GM18511 (cell line): Measurements from ENCODE around the gene ACTN1.

ENCODE experiments used
- ATAC-seq: cut with Tn5 transposase; IDR thresholded peaks from one replicate; pipeline ENCODE4 v1.9.1; 2021; ENCODE audit warnings: mild to moderate bottlenecking, moderate library complexity; ENCODE audit not compliant: unreplicated experiment

Gene ACTN1

DNA sequence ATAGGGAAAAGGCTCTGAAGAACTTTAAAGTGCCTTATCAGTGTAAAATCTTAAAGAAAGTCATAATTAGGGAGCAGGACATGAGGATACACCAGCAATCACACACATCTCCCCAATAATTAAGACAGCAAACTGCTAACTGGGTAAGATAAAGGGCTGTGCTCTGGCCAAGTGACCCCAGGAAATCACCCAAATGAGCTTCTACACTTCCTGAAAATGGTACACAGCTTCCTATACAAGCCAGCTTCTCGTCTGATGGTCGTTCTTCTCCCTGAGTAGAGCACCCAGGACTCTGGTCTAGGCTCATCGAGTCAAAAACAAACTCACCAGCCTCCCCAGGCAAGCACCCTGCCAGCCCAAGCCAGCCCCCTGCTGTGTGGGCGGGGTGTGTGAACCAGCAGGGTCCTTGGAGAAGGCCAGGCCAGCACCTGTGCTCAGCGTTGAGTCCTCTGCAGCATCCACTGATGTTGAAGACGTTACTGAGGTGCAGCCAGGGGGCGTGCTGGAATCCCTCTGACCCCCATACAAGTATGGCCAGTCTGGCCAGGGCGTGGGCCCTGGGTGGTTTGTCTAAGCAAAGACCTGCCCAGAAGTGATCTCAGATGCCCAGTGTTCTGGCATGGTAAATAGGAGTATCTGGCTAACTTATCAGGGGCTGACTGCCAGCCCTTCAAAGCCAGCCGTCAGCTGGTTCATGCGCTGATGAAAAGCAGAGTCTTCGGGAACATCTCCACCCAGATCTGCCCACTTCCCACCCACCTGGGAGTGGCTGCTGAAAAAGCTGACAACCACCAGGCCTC, 41.4 kb downstream of the ACTN1 start:
- no peak for ATAC-seq

DNA sequence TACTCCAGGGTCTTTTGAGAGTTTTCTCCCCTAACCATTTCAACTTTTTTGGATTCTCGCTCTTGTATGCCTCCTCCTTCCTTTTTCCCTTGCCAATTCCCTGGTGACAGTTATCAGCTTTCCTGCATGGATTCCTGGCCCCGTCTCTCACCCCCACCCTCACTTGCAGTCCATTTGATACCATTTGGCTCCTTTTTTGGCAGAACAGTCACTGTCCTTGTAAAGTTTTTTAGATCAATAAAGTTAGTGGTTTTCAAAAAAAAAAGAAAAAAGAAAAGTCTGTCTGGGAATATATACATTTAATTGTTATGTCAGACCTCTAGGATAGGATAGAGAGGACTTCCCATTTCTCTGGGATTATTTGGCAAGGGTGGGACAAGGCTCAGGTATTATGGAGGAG, 42.1 kb downstream of the ACTN1 start:
- ATAC-seq = no peak

DNA sequence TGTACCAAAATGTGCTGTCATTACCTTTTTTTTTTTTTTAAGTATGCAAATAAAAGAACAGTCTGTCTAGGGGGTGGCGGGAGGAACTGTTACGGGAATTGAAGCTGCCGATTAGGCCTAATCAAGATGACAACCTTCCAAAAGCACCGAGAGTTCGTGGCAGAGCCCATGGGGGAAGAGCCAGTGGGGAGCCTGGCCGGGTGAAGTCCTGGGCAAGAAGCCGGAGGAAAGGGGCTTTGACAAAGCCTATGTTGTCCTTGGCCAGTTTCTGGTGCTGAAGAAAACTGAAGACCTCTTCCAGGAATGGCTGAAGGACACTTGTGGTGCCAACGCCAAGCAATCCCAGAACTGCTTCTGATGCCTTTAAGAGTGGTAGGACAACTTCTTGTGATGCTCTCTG, 42.6 kb downstream of the ACTN1 start:
- ATAC-seq = no peak

- ATAC-seq = no peak
Measured at GRCh38 chr14:68935761-68936214, 43.3 kb downstream of the ACTN1 start.

DNA sequence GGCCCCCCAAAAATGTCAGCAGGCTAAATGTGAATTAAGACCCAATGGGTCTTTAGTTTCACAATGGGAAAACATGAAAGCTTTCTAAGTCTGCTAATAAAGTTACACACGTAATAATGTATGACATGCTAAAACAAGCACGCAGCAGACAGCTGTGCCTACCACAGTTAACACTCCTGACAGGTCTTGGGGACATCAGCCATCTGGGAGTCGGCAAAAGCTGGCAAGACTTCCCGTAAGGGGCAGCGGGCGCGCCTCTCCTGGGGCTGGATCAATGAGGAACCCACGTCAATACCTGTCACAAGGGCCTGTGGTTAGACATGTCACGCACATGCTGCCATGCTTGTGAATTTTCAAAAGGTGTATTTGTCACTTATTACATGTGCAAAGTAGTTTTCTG, 45.0 kb downstream of the ACTN1 start:
- no peak for ATAC-seq

- ATAC-seq = no peak
Measured at GRCh38 chr14:68932686-68933085, 46.4 kb downstream of the ACTN1 start.

DNA sequence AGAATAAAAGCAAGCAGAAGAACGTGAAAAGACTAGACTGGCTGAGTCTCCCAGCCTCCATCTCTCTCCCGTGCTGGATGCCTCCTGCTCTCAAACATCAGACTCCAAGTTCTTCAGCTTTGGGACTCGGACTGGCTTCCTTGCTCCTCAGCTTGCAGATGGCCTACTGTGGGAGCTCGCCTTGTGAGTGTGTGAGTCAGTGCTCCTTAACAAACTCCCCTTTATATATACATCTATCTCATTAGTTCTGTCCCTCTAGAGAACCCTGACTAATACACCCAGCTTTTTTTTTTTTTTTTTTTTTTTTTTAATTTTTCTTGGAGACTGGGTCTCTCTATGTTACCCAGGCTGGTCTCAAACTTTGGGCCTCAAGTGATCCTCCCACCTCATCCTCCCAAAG, 46.9 kb downstream of the ACTN1 start:
- ATAC-seq = no peak

DNA sequence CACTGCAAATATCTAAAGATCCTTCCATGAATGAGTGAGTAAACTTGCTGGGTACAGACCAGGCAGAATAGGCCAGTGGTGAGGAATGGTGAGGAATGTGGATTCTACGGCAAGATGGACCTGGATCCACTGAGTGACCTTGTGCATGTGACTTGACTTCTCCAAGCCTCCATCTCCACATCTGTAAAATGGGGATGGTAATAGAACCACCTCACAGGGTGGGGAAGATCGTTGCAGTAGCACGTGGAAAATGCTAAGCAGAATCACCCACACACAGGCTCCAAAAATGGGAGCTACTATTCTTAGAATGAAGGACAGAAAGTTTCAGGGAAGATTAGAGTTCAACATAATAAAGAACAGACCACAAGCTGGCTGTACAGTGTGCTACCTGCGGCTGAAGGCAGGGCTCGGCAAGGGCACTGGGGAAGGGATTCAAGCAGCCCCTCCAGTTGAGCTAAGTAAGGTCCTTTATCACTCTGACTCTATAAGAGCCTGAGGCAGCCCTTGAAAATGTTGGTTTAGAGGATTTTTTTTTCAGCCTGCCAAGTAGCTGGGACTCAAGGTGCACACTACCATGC, 47.5 kb downstream of the ACTN1 start:
- no peak for ATAC-seq

- ATAC-seq = no peak
Measured at GRCh38 chr14:68931063-68931462, 48.0 kb downstream of the ACTN1 start.

- ATAC-seq = no peak
Measured at GRCh38 chr14:68929623-68930307, 49.3 kb downstream of the ACTN1 start.

- ATAC-seq = no peak
Measured at GRCh38 chr14:68928770-68929550, 50.1 kb downstream of the ACTN1 start.

GRCh38 chr14:68927956-68928675, 51.0 kb downstream of the ACTN1 start:
- no peak for ATAC-seq

GRCh38 chr14:68927089-68927488, 52.0 kb downstream of the ACTN1 start:
- no peak for ATAC-seq

GRCh38 chr14:68926236-68926635, 52.9 kb downstream of the ACTN1 start:
- ATAC-seq = no peak

DNA sequence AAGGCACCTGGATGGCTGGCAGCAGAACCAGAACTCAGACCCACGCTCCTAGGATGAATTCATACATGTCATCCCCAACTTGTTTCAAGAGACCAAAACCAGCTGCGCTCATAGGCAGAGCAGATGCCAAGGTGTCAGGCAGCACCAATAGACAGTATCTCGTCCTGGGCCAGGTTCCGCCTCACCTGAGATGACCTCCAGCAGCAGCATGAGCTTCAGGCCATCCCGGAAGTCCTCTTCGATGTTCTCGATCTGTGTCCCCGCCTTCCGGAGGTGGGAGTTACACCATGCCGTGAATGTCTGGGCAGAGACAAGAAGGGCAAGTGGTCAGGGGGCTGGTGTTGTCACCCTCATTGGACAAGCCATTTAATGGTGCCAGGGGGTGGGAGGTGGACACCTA, 53.7 kb downstream of the ACTN1 start:
- ATAC-seq = no peak

DNA sequence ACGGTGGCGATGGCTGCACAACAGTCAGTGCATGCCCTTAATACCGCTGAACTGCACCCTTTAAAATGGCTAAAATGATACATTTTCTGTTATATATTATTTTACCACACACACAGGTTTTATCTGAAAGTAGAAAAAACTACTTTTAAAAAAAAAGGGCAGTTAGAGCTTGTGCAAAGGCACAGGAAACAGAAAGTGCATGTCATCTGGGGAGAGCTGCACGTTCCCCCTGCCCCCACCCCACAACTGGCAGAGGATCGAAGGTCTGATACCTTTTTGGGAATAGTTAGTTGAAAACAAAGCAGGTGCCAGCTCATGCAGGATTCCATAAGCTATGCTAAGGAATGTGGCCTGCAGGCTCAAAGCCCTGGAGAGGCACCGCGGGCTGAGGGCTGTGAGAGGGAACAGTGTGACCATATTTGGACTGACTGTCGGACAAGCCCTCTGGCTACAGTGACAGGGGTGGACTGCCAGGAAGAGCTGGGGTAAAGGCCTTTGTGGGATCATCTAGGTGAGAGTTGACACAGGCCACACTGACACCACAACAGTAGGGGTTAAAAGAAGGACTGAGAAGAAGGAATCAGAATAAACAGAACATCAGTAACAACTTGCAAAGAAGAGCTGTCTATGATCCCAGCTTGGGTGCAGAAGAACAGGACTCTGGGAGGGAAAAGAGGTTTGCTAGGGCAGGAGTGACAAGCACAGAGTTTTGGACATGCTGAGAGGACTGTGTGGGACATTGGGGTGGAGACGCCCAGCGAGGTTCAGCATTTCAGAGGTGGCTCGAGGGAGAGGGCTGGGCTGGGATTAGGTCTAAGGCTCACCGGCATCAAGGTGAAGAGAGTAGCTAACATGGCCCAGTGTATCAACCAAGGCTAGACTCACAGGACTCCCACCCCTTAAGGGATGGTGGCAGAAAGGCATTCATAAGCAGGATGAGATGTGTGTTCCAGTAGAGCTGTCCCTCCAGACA, 54.6 kb downstream of the ACTN1 start:
- no peak for ATAC-seq

DNA sequence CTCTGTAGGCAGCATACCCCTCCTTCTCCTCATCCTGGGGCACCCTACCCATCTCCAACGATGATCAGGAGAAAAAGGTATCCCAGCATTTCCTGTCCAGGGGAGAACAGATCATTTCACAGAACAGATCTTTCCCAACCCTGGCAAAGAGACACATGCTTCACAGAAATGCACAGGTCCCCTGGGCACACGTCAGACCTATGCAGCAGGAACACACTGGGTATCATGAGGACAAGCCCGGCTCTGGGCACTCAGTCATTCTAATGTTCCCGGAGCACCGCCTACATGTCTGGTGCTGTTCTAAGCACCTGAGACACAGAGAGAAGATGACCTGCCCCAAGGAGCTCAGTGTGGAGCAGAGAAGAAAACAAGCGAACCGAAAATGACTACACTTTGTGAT, 56.2 kb downstream of the ACTN1 start:
- ATAC-seq = no peak

GRCh38 chr14:68922201-68922621, 56.9 kb downstream of the ACTN1 start:
- ATAC-seq = no peak

DNA sequence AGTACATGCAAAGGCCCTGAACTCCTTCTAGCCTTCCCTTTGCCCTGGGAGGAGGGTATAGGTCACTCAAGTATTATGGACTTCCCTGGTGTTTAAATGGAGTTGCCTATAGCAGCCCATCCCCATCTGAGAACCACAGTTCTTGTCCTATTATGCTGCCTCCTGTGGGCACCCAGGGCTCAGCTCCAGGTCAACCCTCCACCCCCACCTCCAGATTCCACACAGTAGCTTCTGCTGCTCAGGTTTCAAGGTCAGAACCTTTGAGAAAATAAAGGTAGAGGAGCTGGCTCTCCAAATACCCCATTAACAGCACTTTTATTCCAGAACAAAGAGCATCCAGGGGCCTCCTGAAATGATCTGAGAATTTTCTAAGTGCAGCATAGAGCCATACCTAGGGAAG, 57.4 kb downstream of the ACTN1 start:
- no peak for ATAC-seq
